ENCODE data around the gene GLCCI1. TPM values are rescaled to one million over a fixed set of nuclear protein-coding genes. Genes with fewer than 3 reads are reported as not detected.

Gene GLCCI1
- total RNA-seq, 2 donors from 2014 or later, result 44.3 to 55.8 TPM

DNA sequence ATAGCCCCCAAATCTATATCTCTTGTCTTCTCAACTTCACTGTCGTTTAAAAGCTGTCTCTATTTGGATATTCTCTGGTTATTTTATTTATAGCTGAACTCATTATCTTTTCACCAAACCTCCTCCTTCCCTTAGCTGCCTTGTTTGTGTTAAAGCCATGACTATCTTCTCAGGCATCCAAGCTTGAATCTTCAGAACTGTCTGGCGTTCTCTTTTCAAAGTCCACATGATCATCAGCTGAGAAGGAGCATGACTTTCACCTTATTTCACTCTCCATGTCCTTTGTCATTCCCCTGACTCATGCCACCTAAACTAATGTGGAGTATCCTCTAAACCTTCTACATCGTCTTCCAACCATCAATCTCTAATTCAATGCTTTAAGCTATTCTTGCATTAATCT lies 5.7 kb upstream of the GLCCI1 start:
- no peak overlapping the region for H3K4me3 Mint-ChIP-seq
- WGBS, 2 experiments (ENCODE audit: insufficient coverage in 1 of 2, insufficient read length in 1 of 2), result 95 to 97% methylated on average over 2 to 3 of the region's 3 CpGs
- H3K4me1 ChIP-seq (ENCODE audit: control insufficient read depth, insufficient read depth, low read length), result no peaks in the 10 kb centered on the region

DNA sequence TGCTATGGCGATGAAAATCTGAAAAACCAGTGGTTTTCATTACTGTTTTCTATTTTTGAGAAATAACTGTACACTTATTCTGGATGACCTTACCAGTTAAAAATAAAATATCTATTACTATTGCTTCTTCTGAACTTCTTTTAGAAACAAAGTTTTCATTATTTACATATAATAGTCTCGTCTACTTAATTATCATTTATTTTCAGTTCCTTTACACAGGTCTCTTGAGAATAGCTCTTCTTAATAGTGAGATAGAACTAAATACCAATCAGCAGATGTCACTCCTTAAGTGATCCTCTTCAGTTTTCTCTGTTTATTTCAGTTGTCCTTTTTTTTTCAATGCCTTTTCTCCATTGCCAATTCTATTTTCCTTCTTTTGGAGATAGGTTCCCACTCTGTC lies 4.3 kb upstream of the GLCCI1 start:
- Mint-ChIP-seq H3K27ac (no peak overlapping the region), H3K36me3 (ENCODE audit: low read depth) (no peaks in the 10 kb centered on the region), H3K4me3 (no peak overlapping the region), H3K9me3 (no peaks in the 10 kb centered on the region), H3K27me3 (ENCODE audit: insufficient read depth) (no peaks in the 10 kb centered on the region), H3K4me1 (peaks cover 6% of the 10 kb centered on the region)
- DNase-seq, result no peak
- no peaks in the 10 kb centered on the region for H3K36me3 ChIP-seq (ENCODE audit: control insufficient read depth, insufficient read depth, low read length)
- H3K27ac ChIP-seq (ENCODE audit: low read depth, low read length), result no peak overlapping the region
- H3K27me3 ChIP-seq (ENCODE audit: control insufficient read depth, insufficient read depth, low read length, poor library complexity, severe bottlenecking), result no peaks in the 10 kb centered on the region
- no peaks in the 10 kb centered on the region for H3K4me1 ChIP-seq (ENCODE audit: control insufficient read depth, insufficient read depth, low read length)
- no peak overlapping the region for H3K9ac ChIP-seq (ENCODE audit: extremely low read depth, low read length, poor library complexity, severe bottlenecking)
- H3K4me3 ChIP-seq (ENCODE audit: low read length), result no peak overlapping the region
- 95 to 100% methylated on average over 1 to 2 of the region's 2 CpGs for WGBS, 2 experiments (ENCODE audit: insufficient coverage in 1 of 2, insufficient read length in 1 of 2)
- no peaks in the 10 kb centered on the region for H3K9me3 ChIP-seq (ENCODE audit: control insufficient read depth, low read length)
- TF ChIP-seq, protein P1, sequence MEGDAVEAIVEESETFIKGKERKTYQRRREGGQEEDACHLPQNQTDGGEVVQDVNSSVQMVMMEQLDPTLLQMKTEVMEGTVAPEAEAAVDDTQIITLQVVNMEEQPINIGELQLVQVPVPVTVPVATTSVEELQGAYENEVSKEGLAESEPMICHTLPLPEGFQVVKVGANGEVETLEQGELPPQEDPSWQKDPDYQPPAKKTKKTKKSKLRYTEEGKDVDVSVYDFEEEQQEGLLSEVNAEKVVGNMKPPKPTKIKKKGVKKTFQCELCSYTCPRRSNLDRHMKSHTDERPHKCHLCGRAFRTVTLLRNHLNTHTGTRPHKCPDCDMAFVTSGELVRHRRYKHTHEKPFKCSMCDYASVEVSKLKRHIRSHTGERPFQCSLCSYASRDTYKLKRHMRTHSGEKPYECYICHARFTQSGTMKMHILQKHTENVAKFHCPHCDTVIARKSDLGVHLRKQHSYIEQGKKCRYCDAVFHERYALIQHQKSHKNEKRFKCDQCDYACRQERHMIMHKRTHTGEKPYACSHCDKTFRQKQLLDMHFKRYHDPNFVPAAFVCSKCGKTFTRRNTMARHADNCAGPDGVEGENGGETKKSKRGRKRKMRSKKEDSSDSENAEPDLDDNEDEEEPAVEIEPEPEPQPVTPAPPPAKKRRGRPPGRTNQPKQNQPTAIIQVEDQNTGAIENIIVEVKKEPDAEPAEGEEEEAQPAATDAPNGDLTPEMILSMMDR (conservative IDR thresholded peaks at IDR 0.05), result no peak

More for the DNA sequence above, 5.7 kb upstream of the GLCCI1 start:
- Histone ChIP-seq H3K27ac (ENCODE audit: low read depth, low read length) (no peak overlapping the region), H3K27me3 (ENCODE audit: control insufficient read depth, insufficient read depth, low read length, poor library complexity, severe bottlenecking) (no peaks in the 10 kb centered on the region), H3K36me3 (ENCODE audit: control insufficient read depth, insufficient read depth, low read length) (no peaks in the 10 kb centered on the region), H3K9me3 (ENCODE audit: control insufficient read depth, low read length) (no peaks in the 10 kb centered on the region), H3K9ac (ENCODE audit: extremely low read depth, low read length, poor library complexity, severe bottlenecking) (no peak overlapping the region), H3K4me3 (ENCODE audit: low read length) (no peak overlapping the region)
- no peaks in the 10 kb centered on the region for H3K9me3 Mint-ChIP-seq
- H3K36me3 Mint-ChIP-seq (ENCODE audit: low read depth), result no peaks in the 10 kb centered on the region
- TF ChIP-seq, protein P1 (conservative IDR thresholded peaks at IDR 0.05), result no peak
- peaks cover 2% of the 10 kb centered on the region for H3K4me1 Mint-ChIP-seq
- DNase-seq, result no peak
- H3K27ac Mint-ChIP-seq, result no peak overlapping the region
- H3K27me3 Mint-ChIP-seq (ENCODE audit: insufficient read depth), result no peaks in the 10 kb centered on the region

DNA sequence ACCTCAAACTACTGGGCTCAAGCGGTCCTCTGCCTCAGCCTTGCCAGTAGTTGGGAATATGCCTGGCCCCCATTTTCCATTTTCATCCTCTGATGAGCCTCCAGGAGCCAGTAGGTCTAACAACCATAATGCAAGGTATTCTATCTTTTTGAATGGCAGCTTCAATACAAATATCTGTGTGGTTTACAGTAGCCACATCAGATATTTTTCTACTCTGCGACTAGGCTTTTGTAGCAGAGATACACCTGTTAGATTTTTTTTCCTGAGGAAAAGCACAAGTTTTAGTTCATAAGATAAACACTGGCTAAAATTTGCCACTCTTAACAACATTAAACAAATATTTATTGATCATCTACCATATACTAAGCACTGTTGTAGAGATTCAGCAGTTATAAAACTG lies 3.9 kb upstream of the GLCCI1 start:
- Mint-ChIP-seq H3K4me1 (peaks cover 6% of the 10 kb centered on the region), H3K36me3 (ENCODE audit: low read depth) (no peaks in the 10 kb centered on the region), H3K27ac (no peak overlapping the region), H3K27me3 (ENCODE audit: insufficient read depth) (no peaks in the 10 kb centered on the region), H3K4me3 (no peak overlapping the region), H3K9me3 (no peaks in the 10 kb centered on the region)
- H3K27ac ChIP-seq (ENCODE audit: low read depth, low read length), result no peak overlapping the region
- TF ChIP-seq, protein P1 (conservative IDR thresholded peaks at IDR 0.05), result no peak
- no peaks in the 10 kb centered on the region for H3K27me3 ChIP-seq (ENCODE audit: control insufficient read depth, insufficient read depth, low read length, poor library complexity, severe bottlenecking)
- no peak overlapping the region for H3K4me3 ChIP-seq (ENCODE audit: low read length)
- H3K9me3 ChIP-seq (ENCODE audit: control insufficient read depth, low read length), result no peaks in the 10 kb centered on the region
- H3K36me3 ChIP-seq (ENCODE audit: control insufficient read depth, insufficient read depth, low read length), result no peaks in the 10 kb centered on the region
- no peak overlapping the region for H3K9ac ChIP-seq (ENCODE audit: extremely low read depth, low read length, poor library complexity, severe bottlenecking)
- no peaks in the 10 kb centered on the region for H3K4me1 ChIP-seq (ENCODE audit: control insufficient read depth, insufficient read depth, low read length)
- 92 to 100% methylated on average over 2 of the region's 2 CpGs for WGBS, 2 experiments (ENCODE audit: insufficient coverage in 1 of 2, insufficient read length in 1 of 2)
- no peak for DNase-seq

Measured in endodermal cell (in vitro differentiated cells).